Right atrium auricular region (tissue), 2 donors: ENCODE measurements around the gene CYTH2. TPM values are rescaled to one million over a fixed set of nuclear protein-coding genes. Genes with fewer than 3 reads are reported as not detected.

Experiments used
- DNase-seq: peaks from one replicate; pipeline ENCODE4 v3.0.0-alpha.2; 2019; ENCODE audit warnings: low spot score
- H3K27ac ChIP-seq, 2 donors: fragments of 200-600 bp; sonication (generic); 1 replicate in 1 of 2; 2 replicates in 1 of 2; pipeline ENCODE4 v1.5.1; 2016 to 2019
- H3K27me3 ChIP-seq, 2 donors: fragments of 200-600 bp; sonication (generic); one replicate each; pipeline versions ENCODE4 v1.5.1 to v1.6.0; 2017 to 2019
- H3K36me3 ChIP-seq: fragments of 200-600 bp; sonication (generic); one replicate; pipeline ENCODE4 v1.5.1; 2016
- H3K4me1 ChIP-seq, 2 donors: fragments of 200-600 bp; sonication (generic); one replicate each; pipeline versions ENCODE4 v1.5.1 to v1.6.0; 2017 to 2019
- H3K4me3 ChIP-seq, 2 donors: fragments of 200-600 bp; sonication (generic); 1 replicate in 1 of 2; 2 replicates in 1 of 2; pipeline ENCODE4 v1.5.1; 2017 to 2019; ENCODE audit warnings: mild to moderate bottlenecking in 1 of 2, moderate library complexity in 1 of 2
- H3K9me3 ChIP-seq, 2 donors: fragments of 200-600 bp; sonication (generic); one replicate each; pipeline ENCODE4 v1.5.1; 2019
- total RNA-seq, 2 donors: library from RNA; depleted of rRNA; stranded (reverse); fragments of >200 nt; gene quantifications; one replicate each; pipeline ENCODE4 v1.1.0, GENCODE V29; 2016
- TF ChIP-seq, protein P1 (sequence below), 2 donors: fragments of 200-600 bp; sonication (generic); IDR thresholded peaks; one replicate each; pipeline ENCODE4 v1.5.1; 2019; ENCODE audit warnings: antibody characterized with exemption in 2 of 2

The CYTH2 gene
- total RNA-seq, 2 donors from 2014 or later: 13.3 to 22.5 TPM

DNA sequence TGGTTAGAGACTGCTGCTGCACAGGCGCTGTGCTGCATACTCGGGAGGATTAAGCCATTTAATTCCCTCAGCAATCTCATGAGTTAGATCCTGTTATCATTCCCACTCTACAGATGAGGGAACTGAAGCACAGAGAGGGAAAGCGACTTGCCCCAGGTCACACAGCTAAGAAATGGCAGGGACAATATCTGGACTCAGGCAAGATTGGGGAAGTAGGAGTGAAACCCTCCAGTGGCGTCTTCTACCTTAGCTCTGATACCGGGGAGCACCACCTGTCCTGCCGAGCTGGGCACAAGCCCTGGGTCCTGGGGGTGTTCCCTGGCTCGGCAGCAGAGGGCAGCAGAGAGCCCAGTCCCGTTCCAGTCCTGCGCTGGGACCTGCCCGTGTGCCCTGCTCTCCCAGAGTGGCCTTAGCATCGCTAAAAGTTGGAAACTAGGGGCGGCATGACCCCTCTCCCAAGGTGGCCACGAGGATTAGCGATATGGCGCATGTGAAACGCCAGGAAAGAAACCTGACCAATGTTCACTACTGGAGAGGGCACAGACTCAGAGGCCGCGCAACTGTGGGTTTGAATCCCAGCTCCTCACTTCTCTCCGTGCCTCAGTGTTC, 20.5 kb downstream of the CYTH2 start:
- no peaks in the 10 kb centered on the region for H3K27me3 ChIP-seq
- H3K9me3 ChIP-seq: no peaks in the 10 kb centered on the region
- peaks cover 0 to 45% of the 10 kb centered on the region in 2 donors for H3K4me1 ChIP-seq
- DNase-seq: no peak
- H3K27ac ChIP-seq: no peak overlapping the region
- no peak overlapping the region for H3K4me3 ChIP-seq
- TF ChIP-seq, protein P1, sequence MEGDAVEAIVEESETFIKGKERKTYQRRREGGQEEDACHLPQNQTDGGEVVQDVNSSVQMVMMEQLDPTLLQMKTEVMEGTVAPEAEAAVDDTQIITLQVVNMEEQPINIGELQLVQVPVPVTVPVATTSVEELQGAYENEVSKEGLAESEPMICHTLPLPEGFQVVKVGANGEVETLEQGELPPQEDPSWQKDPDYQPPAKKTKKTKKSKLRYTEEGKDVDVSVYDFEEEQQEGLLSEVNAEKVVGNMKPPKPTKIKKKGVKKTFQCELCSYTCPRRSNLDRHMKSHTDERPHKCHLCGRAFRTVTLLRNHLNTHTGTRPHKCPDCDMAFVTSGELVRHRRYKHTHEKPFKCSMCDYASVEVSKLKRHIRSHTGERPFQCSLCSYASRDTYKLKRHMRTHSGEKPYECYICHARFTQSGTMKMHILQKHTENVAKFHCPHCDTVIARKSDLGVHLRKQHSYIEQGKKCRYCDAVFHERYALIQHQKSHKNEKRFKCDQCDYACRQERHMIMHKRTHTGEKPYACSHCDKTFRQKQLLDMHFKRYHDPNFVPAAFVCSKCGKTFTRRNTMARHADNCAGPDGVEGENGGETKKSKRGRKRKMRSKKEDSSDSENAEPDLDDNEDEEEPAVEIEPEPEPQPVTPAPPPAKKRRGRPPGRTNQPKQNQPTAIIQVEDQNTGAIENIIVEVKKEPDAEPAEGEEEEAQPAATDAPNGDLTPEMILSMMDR (IDR thresholded peaks at IDR 0.05): peak; percentile 90 to 97
- no peaks in the 10 kb centered on the region for H3K36me3 ChIP-seq

DNA sequence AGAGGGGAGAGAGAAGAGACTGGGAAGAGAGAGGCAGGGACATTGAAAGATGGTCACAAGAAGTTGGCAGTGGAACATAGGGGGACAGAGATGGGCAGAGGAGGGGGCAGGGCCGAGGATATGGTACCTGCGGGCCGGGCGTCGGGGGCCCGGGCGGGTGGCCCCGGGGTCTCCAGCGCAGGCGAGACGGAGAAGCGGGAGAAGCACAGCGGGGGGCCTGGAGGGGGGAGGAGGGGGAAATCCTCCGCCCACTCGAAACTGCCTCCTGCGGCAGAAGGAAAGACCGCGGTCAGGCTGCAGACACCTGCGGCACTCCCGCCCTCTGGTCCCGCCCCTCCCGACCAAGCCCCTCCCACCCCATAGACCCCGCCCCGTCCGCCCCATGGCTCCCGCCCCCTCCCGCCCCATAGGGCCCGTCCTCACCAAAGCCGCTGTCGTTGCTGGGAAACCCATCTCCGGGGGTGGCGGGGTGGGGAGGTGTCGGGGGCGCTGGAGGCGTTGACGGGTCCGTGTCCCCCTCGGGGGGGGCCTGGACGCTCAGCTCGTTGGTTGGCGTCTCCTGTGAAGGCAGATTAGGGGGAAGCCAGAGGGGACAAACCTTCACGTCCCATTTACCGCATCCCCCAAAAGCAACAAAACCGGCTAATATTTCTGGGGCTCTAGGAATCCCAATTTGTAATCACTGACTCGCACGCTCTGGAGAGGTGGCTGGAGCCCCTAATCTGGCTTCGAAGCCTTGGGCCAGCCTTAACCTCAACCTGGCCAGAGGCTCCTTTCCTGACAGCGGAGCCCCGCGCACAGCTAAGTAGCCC, 22.0 kb downstream of the CYTH2 start:
- H3K4me1 ChIP-seq: peaks cover 0 to 45% of the 10 kb centered on the region in 2 donors
- no peaks in the 10 kb centered on the region for H3K36me3 ChIP-seq
- H3K27me3 ChIP-seq: no peaks in the 10 kb centered on the region
- no peaks in the 10 kb centered on the region for H3K9me3 ChIP-seq
- no peak for DNase-seq
- TF ChIP-seq, protein P1 (IDR thresholded peaks at IDR 0.05): no peak
- peak overlapping the region in 1 of 2 donors; percentile 21 for H3K4me3 ChIP-seq
- peak overlapping the region in 1 of 2 donors; percentile 15 for H3K27ac ChIP-seq

DNA sequence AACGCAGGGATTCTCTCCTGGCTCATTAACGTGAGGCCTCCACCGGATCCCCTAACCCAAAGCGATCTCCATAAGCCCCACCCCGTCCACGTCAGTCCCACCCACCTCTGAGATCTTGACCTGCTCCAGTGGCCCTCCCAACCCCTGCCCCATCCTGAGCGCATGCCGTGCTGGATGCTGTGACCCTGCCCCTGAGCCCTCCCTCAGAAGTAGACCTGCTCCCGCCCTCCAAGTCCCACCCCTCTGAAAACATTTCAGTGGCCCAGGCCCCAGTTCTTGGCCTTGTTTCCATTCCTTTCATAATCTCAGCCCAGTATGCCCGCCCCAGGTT, 22.6 kb downstream of the CYTH2 start:
- no peaks in the 10 kb centered on the region for H3K36me3 ChIP-seq
- TF ChIP-seq, protein P1 (IDR thresholded peaks at IDR 0.05): no peak
- no peak overlapping the region for H3K4me3 ChIP-seq
- peak overlapping the region in 1 of 2 donors; percentile 15 for H3K27ac ChIP-seq
- H3K9me3 ChIP-seq: no peaks in the 10 kb centered on the region
- DNase-seq: no peak
- H3K27me3 ChIP-seq: no peaks in the 10 kb centered on the region
- H3K4me1 ChIP-seq: peaks cover 0 to 45% of the 10 kb centered on the region in 2 donors

DNA sequence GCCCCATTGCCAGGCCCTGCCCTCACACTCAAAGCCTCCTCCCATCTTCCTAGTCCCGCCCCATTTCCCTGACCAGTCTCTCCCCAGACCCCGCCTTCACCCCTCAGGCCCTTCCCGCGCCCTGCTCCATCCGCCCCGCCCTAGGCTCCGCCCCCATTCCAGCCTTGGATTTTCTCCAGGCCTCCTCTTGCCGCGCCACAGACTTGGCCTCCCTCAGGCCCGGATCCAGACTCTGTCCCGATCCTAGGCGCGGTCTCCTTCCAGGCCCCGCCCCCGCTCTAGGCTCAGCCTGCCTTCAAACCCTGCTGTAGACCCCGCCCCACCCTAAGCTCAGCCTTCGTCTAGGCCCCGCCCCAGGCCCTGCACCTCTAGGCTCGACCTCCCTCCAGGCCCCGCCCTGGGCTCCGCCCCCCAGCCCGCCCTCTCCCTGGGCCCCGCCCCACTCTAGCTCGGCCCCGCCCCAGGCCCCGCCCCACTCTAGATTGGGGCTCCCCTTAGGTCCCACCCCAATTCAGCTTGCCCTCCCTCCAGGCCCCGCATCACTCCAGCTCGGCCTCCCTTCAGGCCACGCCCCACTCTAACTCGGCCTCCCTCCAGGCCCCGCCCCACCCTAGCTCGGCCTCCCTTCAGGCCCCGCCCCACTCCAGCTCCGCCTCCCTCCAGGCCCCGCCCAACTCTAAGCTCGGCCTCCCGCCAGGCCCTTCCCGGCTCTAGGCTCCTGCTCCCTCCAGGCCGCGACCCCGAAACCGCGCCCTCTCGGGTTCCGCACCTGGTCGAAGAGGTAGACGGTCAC, 24.0 kb downstream of the CYTH2 start:
- Histone ChIP-seq H3K4me1 (peaks cover 0 to 37% of the 10 kb centered on the region in 2 donors), H3K27ac (peak overlapping the region; percentile 67 to 71), H3K27me3 (no peaks in the 10 kb centered on the region), H3K36me3 (no peaks in the 10 kb centered on the region), H3K4me3 (peak overlapping the region; percentile 43 to 55), H3K9me3 (no peaks in the 10 kb centered on the region)
- peak; percentile 96 for DNase-seq
- TF ChIP-seq, protein P1 (IDR thresholded peaks at IDR 0.05): no peak

DNA sequence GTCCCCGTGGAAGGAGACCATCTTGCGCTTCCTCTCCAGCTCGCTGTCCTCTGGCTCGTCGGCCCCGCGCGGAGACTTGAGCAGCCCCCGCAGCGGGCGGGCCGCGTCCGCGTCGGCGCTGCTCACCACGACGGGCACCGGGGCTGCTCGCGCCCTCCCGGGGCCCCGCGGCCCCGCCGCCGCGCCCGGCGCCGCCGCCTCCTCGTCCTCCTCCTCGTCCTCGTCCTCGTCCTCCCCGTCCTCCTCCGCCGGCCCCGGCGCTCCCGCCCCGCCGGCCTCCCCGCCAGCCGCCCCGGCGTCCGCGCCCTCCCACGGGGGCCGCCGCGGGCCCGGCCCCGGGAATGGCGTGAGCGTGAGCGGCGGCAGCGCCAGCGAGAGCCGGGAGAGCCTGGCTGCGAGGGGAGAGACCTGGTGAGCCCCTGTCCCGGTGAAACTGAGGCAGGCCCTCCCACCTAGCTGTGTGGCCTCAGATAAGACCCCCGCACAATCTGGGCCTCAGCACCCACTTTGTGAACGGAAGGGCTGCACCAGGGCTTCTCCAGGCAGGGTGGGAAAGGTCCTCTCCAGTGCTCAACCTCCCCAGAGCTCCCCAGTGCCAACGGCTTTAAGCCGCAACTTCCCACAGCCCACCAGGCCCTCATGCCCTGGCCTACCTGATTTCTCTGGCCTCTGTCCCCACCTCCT, 24.7 kb downstream of the CYTH2 start:
- peak overlapping the region; percentile 67 to 71 for H3K27ac ChIP-seq
- no peaks in the 10 kb centered on the region for H3K36me3 ChIP-seq
- TF ChIP-seq, protein P1 (IDR thresholded peaks at IDR 0.05): no peak
- peaks cover 0 to 32% of the 10 kb centered on the region in 2 donors for H3K4me1 ChIP-seq
- no peaks in the 10 kb centered on the region for H3K27me3 ChIP-seq
- H3K9me3 ChIP-seq: no peaks in the 10 kb centered on the region
- peak overlapping the region; percentile 43 to 55 for H3K4me3 ChIP-seq
- DNase-seq: no peak
